Astrocyte (in vitro differentiated cells and primary cell): ENCODE results near the gene TUBB8. TPM values are rescaled to one million over a fixed set of nuclear protein-coding genes. Genes with fewer than 3 reads are reported as not detected.

Experiments used
- DNase-seq: peaks from one replicate; pipeline ENCODE4 v3.0.0-alpha.2; 2010; ENCODE audit warnings: low read depth
- FAIRE-seq: peaks from 2 replicates; lab custom pipeline; 2011; peaks lifted over from hg19 to GRCh38; lab: Jason Lieb, UNC
- H2AFZ ChIP-seq: 2 replicates; pipeline ENCODE4 v1.6.0; 2012; ENCODE audit warnings: low read depth, low read length, inconsistent platforms
- H3K27ac ChIP-seq: 2 replicates; pipeline ENCODE4 v1.5.1; 2011; ENCODE audit warnings: low read depth, low read length, inconsistent platforms
- H3K27me3 ChIP-seq: 2 replicates; pipeline ENCODE4 v1.6.0; 2011; ENCODE audit warnings: low read length, inconsistent platforms; ENCODE audit not compliant: insufficient read depth
- H3K36me3 ChIP-seq: 2 replicates; pipeline ENCODE4 v1.5.1; 2011; ENCODE audit warnings: low read length, inconsistent platforms; ENCODE audit not compliant: insufficient read depth
- H3K4me1 ChIP-seq: 2 replicates; pipeline ENCODE4 v1.5.1; 2011; ENCODE audit warnings: low read length, inconsistent platforms; ENCODE audit not compliant: insufficient read depth
- H3K4me2 ChIP-seq: 2 replicates; pipeline ENCODE4 v1.6.0; 2012; ENCODE audit warnings: low read length, inconsistent platforms
- H3K4me3 ChIP-seq: 2 replicates; pipeline ENCODE4 v1.5.1; 2011; ENCODE audit warnings: low read depth, mild to moderate bottlenecking, low read length, inconsistent platforms; ENCODE audit not compliant: insufficient read depth
- H3K79me2 ChIP-seq: 2 replicates; pipeline ENCODE4 v1.6.0; 2012; ENCODE audit warnings: mild to moderate bottlenecking, low read length, inconsistent platforms; ENCODE audit not compliant: insufficient read depth
- H3K9ac ChIP-seq: 2 replicates; pipeline ENCODE4 v1.6.0; 2012; ENCODE audit warnings: mild to moderate bottlenecking, low read length, inconsistent platforms
- H3K9me3 ChIP-seq: 2 replicates; pipeline ENCODE4 v1.5.1; 2012; ENCODE audit warnings: low read depth, mild to moderate bottlenecking, low read length, inconsistent platforms; ENCODE audit not compliant: insufficient read depth
- H4K20me1 ChIP-seq: 2 replicates; pipeline ENCODE4 v1.6.0; 2012; ENCODE audit warnings: low read length, inconsistent platforms; ENCODE audit not compliant: insufficient read depth
- H3K27ac Mint-ChIP-seq: one replicate; pipeline ENCODE4 v1.8.0; 2021; ENCODE audit warnings: mild to moderate bottlenecking, mixed read lengths; ENCODE audit not compliant: unreplicated experiment
- H3K27me3 Mint-ChIP-seq: one replicate; pipeline ENCODE4 v1.8.0; 2021; ENCODE audit warnings: low read depth, mixed read lengths; ENCODE audit not compliant: unreplicated experiment
- H3K36me3 Mint-ChIP-seq: one replicate; pipeline ENCODE4 v1.8.0; 2021; ENCODE audit warnings: low read depth, mixed read lengths; ENCODE audit not compliant: unreplicated experiment
- H3K4me1 Mint-ChIP-seq: one replicate; pipeline ENCODE4 v1.8.0; 2021; ENCODE audit warnings: low read depth, mixed read lengths; ENCODE audit not compliant: unreplicated experiment
- H3K4me3 Mint-ChIP-seq: one replicate; pipeline ENCODE4 v1.8.0; 2021; ENCODE audit warnings: mild to moderate bottlenecking, moderate library complexity, mixed read lengths; ENCODE audit not compliant: unreplicated experiment
- H3K9me3 Mint-ChIP-seq: one replicate; pipeline ENCODE4 v1.8.0; 2021; ENCODE audit warnings: mild to moderate bottlenecking, mixed read lengths; ENCODE audit not compliant: unreplicated experiment
- CTCF ChIP-seq: IDR thresholded peaks from 2 replicates; pipeline ENCODE4 v1.5.1; 2011; ENCODE audit warnings: low read depth, mild to moderate bottlenecking, inconsistent platforms, low read length, moderate library complexity; ENCODE audit not compliant: insufficient read depth
- EZH2 ChIP-seq: IDR thresholded peaks from 2 replicates; pipeline ENCODE4 v1.6.1; 2012; ENCODE audit warnings: mild to moderate bottlenecking, low read length, inconsistent platforms; ENCODE audit not compliant: insufficient read depth
- total RNA-seq: library from RNA; stranded (reverse); gene quantifications from 2 replicates; pipeline ENCODE4 v1.2.1, GENCODE V29; 2021

Gene TUBB8
- total RNA-seq, 1 donor from 2014 or later: not detected

- no peaks in the 10 kb centered on the region for H3K4me1 Mint-ChIP-seq
Observed at GRCh38 chr10:94613-95012, 45.5 kb upstream of the TUBB8 start.

GRCh38 chr10:92846-93245 is 43.8 kb upstream of the TUBB8 start:
- H3K27ac Mint-ChIP-seq: no peak overlapping the region
- no peaks in the 10 kb centered on the region for H3K79me2 ChIP-seq
- no peak overlapping the region for H3K9ac ChIP-seq
- TF ChIP-seq EZH2 (no peak), CTCF (no peak)
- H4K20me1 ChIP-seq: no peaks in the 10 kb centered on the region
- H3K4me1 ChIP-seq: no peaks in the 10 kb centered on the region
- DNase-seq (no peak), FAIRE-seq (no peak)
- peaks cover 3% of the 10 kb centered on the region for H3K27me3 ChIP-seq
- H3K27me3 Mint-ChIP-seq: peaks cover 8% of the 10 kb centered on the region
- H3K36me3 Mint-ChIP-seq: peaks cover 3% of the 10 kb centered on the region
- no peak overlapping the region for H3K27ac ChIP-seq
- H3K9me3 ChIP-seq: peaks cover 12% of the 10 kb centered on the region
- H3K4me3 ChIP-seq: no peak overlapping the region
- H2AFZ ChIP-seq: no peak overlapping the region
- no peaks in the 10 kb centered on the region for H3K4me1 Mint-ChIP-seq
- no peak overlapping the region for H3K4me2 ChIP-seq
- H3K4me3 Mint-ChIP-seq: no peak overlapping the region
- peaks cover 26% of the 10 kb centered on the region for H3K9me3 Mint-ChIP-seq
- no peaks in the 10 kb centered on the region for H3K36me3 ChIP-seq

More at GRCh38 chr10:94613-95012, 45.5 kb upstream of the TUBB8 start:
- no peaks in the 10 kb centered on the region for H3K36me3 ChIP-seq
- H3K79me2 ChIP-seq: no peaks in the 10 kb centered on the region
- FAIRE-seq: no peak
- H3K27ac ChIP-seq: no peak overlapping the region
- peaks cover under 1% of the 10 kb centered on the region for H3K27me3 ChIP-seq
- peaks cover 12% of the 10 kb centered on the region for H3K9me3 ChIP-seq
- no peak for DNase-seq
- Mint-ChIP-seq H3K36me3 (peaks cover 3% of the 10 kb centered on the region), H3K4me3 (no peak overlapping the region), H3K9me3 (peaks cover 33% of the 10 kb centered on the region), H3K27ac (no peak overlapping the region), H3K27me3 (peaks cover under 1% of the 10 kb centered on the region)
- no peak overlapping the region for H2AFZ ChIP-seq
- H3K4me2 ChIP-seq: no peak overlapping the region
- TF ChIP-seq EZH2: no peak
- no peak for TF ChIP-seq CTCF
- H3K4me1 ChIP-seq: no peaks in the 10 kb centered on the region
- no peak overlapping the region for H3K4me3 ChIP-seq
- no peak overlapping the region for H3K9ac ChIP-seq
- H4K20me1 ChIP-seq: no peaks in the 10 kb centered on the region

- H3K4me1 ChIP-seq: no peaks in the 10 kb centered on the region
- H3K4me3 ChIP-seq: no peak overlapping the region
- no peaks in the 10 kb centered on the region for H3K4me1 Mint-ChIP-seq
- H3K9ac ChIP-seq: no peak overlapping the region
- peaks cover 3% of the 10 kb centered on the region for H3K36me3 Mint-ChIP-seq
- peaks cover 3% of the 10 kb centered on the region for H3K27me3 ChIP-seq
- H4K20me1 ChIP-seq: no peaks in the 10 kb centered on the region
- no peak overlapping the region for H3K27ac Mint-ChIP-seq
- no peaks in the 10 kb centered on the region for H3K36me3 ChIP-seq
- H2AFZ ChIP-seq: no peak overlapping the region
- peaks cover 19% of the 10 kb centered on the region for H3K9me3 Mint-ChIP-seq
- peaks cover 15% of the 10 kb centered on the region for H3K27me3 Mint-ChIP-seq
- TF ChIP-seq CTCF (no peak), EZH2 (no peak)
- FAIRE-seq (no peak), DNase-seq (no peak)
- H3K79me2 ChIP-seq: no peaks in the 10 kb centered on the region
- no peak overlapping the region for H3K27ac ChIP-seq
- H3K4me2 ChIP-seq: no peak overlapping the region
- peaks cover 12% of the 10 kb centered on the region for H3K9me3 ChIP-seq
- no peak overlapping the region for H3K4me3 Mint-ChIP-seq
Observed at GRCh38 chr10:92153-92552, 43.1 kb upstream of the TUBB8 start.
